ENCODE measurements around the gene C2orf80. TPM values are rescaled to one million over a fixed set of nuclear protein-coding genes. Genes with fewer than 3 reads are reported as not detected.

C2orf80 gene
- total RNA-seq, 2 experiments from 2014 or later, result not detected

GRCh38 chr2:208147008-208147407 lies 42.8 kb downstream of the C2orf80 start:
- intact Hi-C loops (cut with DNase I, micrococcal nuclease), result no loop called here
- H3K27me3 Mint-ChIP-seq, result no peaks in the 10 kb centered on the region
- no peaks in the 10 kb centered on the region for H3K4me1 ChIP-seq (ENCODE audit: insufficient read depth, low read length)
- H3K4me3 Mint-ChIP-seq, result no peak overlapping the region
- POLR2A ChIA-PET, result no interaction called here
- DNase-seq, result no peak
- no peak overlapping the region for H3K27ac Mint-ChIP-seq
- peaks cover 7% of the 10 kb centered on the region for H3K9me3 Mint-ChIP-seq
- H3K4me1 Mint-ChIP-seq (ENCODE audit: low read depth), result no peaks in the 10 kb centered on the region
- H3K36me3 Mint-ChIP-seq (ENCODE audit: low read depth), result no peaks in the 10 kb centered on the region
- TF ChIP-seq CTCF (IDR thresholded peaks at IDR 0.05), result no peak
- H3K4me3 ChIP-seq (ENCODE audit: low read length), result no peak overlapping the region
- no peaks in the 10 kb centered on the region for H3K36me3 ChIP-seq (ENCODE audit: insufficient read depth, low read length)
- CTCF ChIA-PET, result no interaction called here
- no peaks in the 10 kb centered on the region for H3K27me3 ChIP-seq (ENCODE audit: control insufficient read depth in 1 of 2, insufficient read depth in 2 of 2, low read length in 2 of 2)
- no peak for ATAC-seq (ENCODE audit: poor library complexity)
- H3K9me3 ChIP-seq (ENCODE audit: control insufficient read depth in 1 of 2, insufficient read depth in 1 of 2, low read length in 2 of 2), result no peaks in the 10 kb centered on the region
- H3K27ac ChIP-seq (ENCODE audit: low read depth in 1 of 2, low read length in 2 of 2), result no peak overlapping the region

GRCh38 chr2:208146006-208146405 lies 43.8 kb downstream of the C2orf80 start, which contains the start of gene CRYGB:
CRYGB (minus strand) TSS chr2:208146158; CDS start chr2:208146120, 38 bp downstream.
- Histone ChIP-seq H3K27me3 (ENCODE audit: control insufficient read depth in 1 of 2, insufficient read depth in 2 of 2, low read length in 2 of 2) (no peaks in the 10 kb centered on the region), H3K4me1 (ENCODE audit: insufficient read depth, low read length) (no peaks in the 10 kb centered on the region), H3K27ac (ENCODE audit: low read depth in 1 of 2, low read length in 2 of 2) (no peak within 1 kb of the TSS), H3K9me3 (ENCODE audit: control insufficient read depth in 1 of 2, insufficient read depth in 1 of 2, low read length in 2 of 2) (no peaks in the 10 kb centered on the region), H3K36me3 (ENCODE audit: insufficient read depth, low read length) (no peaks in the 10 kb centered on the region), H3K4me3 (ENCODE audit: low read length) (no peak within 1 kb of the TSS)
- Mint-ChIP-seq H3K27me3 (no peaks in the 10 kb centered on the region), H3K4me3 (no peak within 1 kb of the TSS), H3K4me1 (ENCODE audit: low read depth) (no peaks in the 10 kb centered on the region), H3K27ac (no peak within 1 kb of the TSS), H3K36me3 (ENCODE audit: low read depth) (no peaks in the 10 kb centered on the region), H3K9me3 (peaks cover 3% of the 10 kb centered on the region)
- CTCF ChIA-PET, result no interaction called here
- intact Hi-C loops (cut with DNase I, micrococcal nuclease), result no loop called here
- no peak for TF ChIP-seq CTCF (IDR thresholded peaks at IDR 0.05)
- no peak for DNase-seq
- POLR2A ChIA-PET, result no interaction called here
- no peak for ATAC-seq (ENCODE audit: poor library complexity)

GRCh38 chr2:208142925-208143799 lies 46.7 kb downstream of the C2orf80 start:
- DNase-seq (no peak), ATAC-seq (ENCODE audit: poor library complexity) (no peak)
- Mint-ChIP-seq H3K4me3 (no peak overlapping the region), H3K27me3 (no peaks in the 10 kb centered on the region), H3K27ac (no peak overlapping the region), H3K36me3 (ENCODE audit: low read depth) (no peaks in the 10 kb centered on the region), H3K4me1 (ENCODE audit: low read depth) (no peaks in the 10 kb centered on the region), H3K9me3 (no peaks in the 10 kb centered on the region)
- H3K36me3 ChIP-seq (ENCODE audit: insufficient read depth, low read length), result no peaks in the 10 kb centered on the region
- H3K9me3 ChIP-seq (ENCODE audit: control insufficient read depth in 1 of 2, insufficient read depth in 1 of 2, low read length in 2 of 2), result peaks cover 0 to 3% of the 10 kb centered on the region in 2 experiments
- intact Hi-C loops (cut with DNase I, micrococcal nuclease), result no loop called here
- ChIA-PET CTCF (no interaction called here), POLR2A (interaction anchor here (0.6 kb wide), 1 partner anchor 156 kb away, joined by 3 read pairs; no protein-coding TSS in a partner anchor)
- no peak overlapping the region for H3K4me3 ChIP-seq (ENCODE audit: low read length)
- no peak overlapping the region for H3K27ac ChIP-seq (ENCODE audit: low read depth in 1 of 2, low read length in 2 of 2)
- H3K27me3 ChIP-seq (ENCODE audit: control insufficient read depth in 1 of 2, insufficient read depth in 2 of 2, low read length in 2 of 2), result no peaks in the 10 kb centered on the region
- no peaks in the 10 kb centered on the region for H3K4me1 ChIP-seq (ENCODE audit: insufficient read depth, low read length)
- TF ChIP-seq CTCF (IDR thresholded peaks at IDR 0.05), result no peak

Measured in CD4-positive, alpha-beta T cell (primary cell).